HepG2 (cell line): Measurements from ENCODE around the gene UBE2L6. TPM values are rescaled to one million over a fixed set of nuclear protein-coding genes. Genes with fewer than 3 reads are reported as not detected.

Experiments
- BHLHE40 ChIP-seq: IDR thresholded peaks from 2 replicates; pipeline ENCODE4 v1.6.1; 2011; ENCODE audit warnings: low read length, improper control_type of control experiment
- CBX2 ChIP-seq, 2 experiments: fragments of 200-600 bp in 1 of 2; sonication (generic); formaldehyde crosslinking in 1 of 2; IDR thresholded peaks; 2 replicates each; pipeline versions ENCODE4 v1.7.0 to v1.8.1; 2018 to 2022; ENCODE audit warnings: low read depth in 2 of 2, low read length in 1 of 2, mild to moderate bottlenecking in 1 of 2, missing genetic modification reagents in 1 of 2
- KLF11 ChIP-seq: IDR thresholded peaks from 2 replicates; pipeline ENCODE4 v1.6.1; 2016; ENCODE audit warnings: missing compliant biosample characterization
- KLF16 ChIP-seq, 2 experiments: sonication (generic) in 1 of 2; formaldehyde crosslinking in 1 of 2; IDR thresholded peaks; 2 replicates each; pipeline versions ENCODE4 v1.6.1 to v1.8.0; 2016 to 2023; ENCODE audit warnings: missing genetic modification reagents in 2 of 2, missing compliant biosample characterization in 1 of 2
- MLLT10 ChIP-seq: sonication (generic); formaldehyde crosslinking; IDR thresholded peaks from 2 replicates; pipeline ENCODE4 v1.4.0; 2020; ENCODE audit warnings: missing genetic modification reagents
- PPARG ChIP-seq: conservative IDR thresholded peaks from 2 replicates; pipeline ENCODE4 v1.6.1; 2016; ENCODE audit warnings: missing biosample characterization, missing genetic modification reagents
- RARG ChIP-seq: sonication (generic); formaldehyde crosslinking; IDR thresholded peaks from 2 replicates; pipeline ENCODE4 v1.4.0; 2020; ENCODE audit warnings: low read depth, mild to moderate bottlenecking, missing genetic modification reagents
- REPIN1 ChIP-seq: sonication (generic); formaldehyde crosslinking; IDR thresholded peaks from 2 replicates; pipeline ENCODE4 v1.8.0; 2022; ENCODE audit warnings: missing genetic modification reagents, low read depth, mild to moderate bottlenecking, borderline replicate concordance
- RXRA ChIP-seq: sonication (generic); formaldehyde crosslinking; IDR thresholded peaks from 2 replicates; pipeline ENCODE4 v1.5.1; 2020; ENCODE audit warnings: missing genetic modification reagents
- SMYD3 ChIP-seq: sonication (generic); formaldehyde crosslinking; IDR thresholded peaks from 2 replicates; pipeline ENCODE4 v1.8.1; 2023; ENCODE audit warnings: mild to moderate bottlenecking, missing genetic modification reagents
- ZBTB7B ChIP-seq: sonication (generic); formaldehyde crosslinking; IDR thresholded peaks from 2 replicates; pipeline ENCODE4 v1.4.0; 2020; ENCODE audit warnings: missing genetic modification reagents
- ZNF552 ChIP-seq: sonication (generic); formaldehyde crosslinking; IDR thresholded peaks from 2 replicates; pipeline ENCODE4 v1.9.0; 2022; ENCODE audit warnings: missing genetic modification reagents, mild to moderate bottlenecking, borderline replicate concordance
- polyA plus RNA-seq, 8 experiments: library from polyadenylated mRNA; depleted of rRNA in 3 of 8; stranded (reverse) in 7 of 8; unstranded in 1 of 8; fragments of >200 nt; fragmentation: Illumina TruSeq in 4 of 8; extraction: Trizol in 4 of 8; gene quantifications; 2 replicates each; pipeline versions ENCODE4 v1.2.1 to v1.2.3, GENCODE V29; 2011 to 2016; ENCODE audit warnings: low read depth in 4 of 8, missing spikeins in 1 of 8, mixed read lengths in 1 of 8; ENCODE audit not compliant: insufficient read depth in 1 of 8
- total RNA-seq, 5 experiments: library from RNA; depleted of rRNA; stranded (reverse); fragments of >200 nt; fragmentation: Illumina TruSeq; extraction: Trizol; gene quantifications; 2 replicates each; pipeline ENCODE4 v1.2.3, GENCODE V29; 2016; ENCODE audit warnings: low read depth in 1 of 5
- TF ChIP-seq, protein P1 (sequence below): sonication (generic); formaldehyde crosslinking; IDR thresholded peaks from 2 replicates; pipeline ENCODE4 v1.5.0; 2020; ENCODE audit warnings: mild to moderate bottlenecking, missing genetic modification reagents
- TF ChIP-seq, protein P2 (sequence below): sonication (generic); formaldehyde crosslinking; IDR thresholded peaks from 2 replicates; pipeline ENCODE4 v1.4.0; 2020; ENCODE audit warnings: missing genetic modification reagents, borderline replicate concordance
- TF ChIP-seq, protein P3 (sequence below): sonication (generic); formaldehyde crosslinking; IDR thresholded peaks from 2 replicates; pipeline ENCODE4 v1.5.0; 2020; ENCODE audit warnings: missing genetic modification reagents
- TF ChIP-seq, protein P4 (sequence below): sonication (generic); formaldehyde crosslinking; IDR thresholded peaks from 2 replicates; pipeline ENCODE4 v1.8.1; 2023; ENCODE audit warnings: missing genetic modification reagents, inconsistent platforms, borderline replicate concordance
- TF ChIP-seq, protein P5 (sequence below): sonication (generic); formaldehyde crosslinking; IDR thresholded peaks from 2 replicates; pipeline ENCODE4 v1.4.0; 2020; ENCODE audit warnings: missing genetic modification reagents

Gene UBE2L6
- total and polyA plus RNA-seq, 2 of the 13 experiments (the other 11 are each of a cell fraction or from before 2014, with no cell fraction given): 30.3 to 30.4 TPM

DNA sequence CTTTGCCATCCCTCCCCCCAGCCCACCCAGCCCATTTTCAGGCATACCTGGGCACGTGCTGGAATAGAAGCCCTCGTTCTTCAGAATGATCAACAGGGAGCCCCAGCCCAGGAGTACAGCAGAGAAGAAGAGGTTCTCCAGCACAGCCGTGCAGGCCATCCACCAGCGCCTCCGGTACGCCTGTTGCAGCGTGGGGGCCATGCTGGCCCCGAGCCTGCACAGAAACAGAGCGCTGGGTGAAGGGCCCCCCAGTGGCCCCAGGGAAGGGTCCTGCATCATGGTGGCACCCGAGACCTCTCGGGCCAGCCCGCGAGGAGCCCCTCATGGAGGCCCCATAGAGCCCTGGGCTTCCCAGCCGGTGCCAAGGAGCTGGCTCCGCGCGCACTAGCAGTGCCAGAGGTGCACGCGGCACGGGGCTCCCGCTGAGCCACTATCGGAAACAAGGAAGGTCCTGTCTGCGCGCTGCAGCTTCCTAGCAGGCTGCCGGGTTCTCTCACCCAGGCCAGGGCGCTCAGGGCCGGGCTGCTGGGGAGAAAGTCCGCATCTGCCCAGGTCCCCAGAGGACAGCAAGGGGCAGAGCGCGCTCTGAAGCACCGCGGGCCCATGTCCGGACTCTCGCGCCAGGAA lies 53.4 kb downstream of the UBE2L6 start (continued):
- TF ChIP-seq, protein P1, sequence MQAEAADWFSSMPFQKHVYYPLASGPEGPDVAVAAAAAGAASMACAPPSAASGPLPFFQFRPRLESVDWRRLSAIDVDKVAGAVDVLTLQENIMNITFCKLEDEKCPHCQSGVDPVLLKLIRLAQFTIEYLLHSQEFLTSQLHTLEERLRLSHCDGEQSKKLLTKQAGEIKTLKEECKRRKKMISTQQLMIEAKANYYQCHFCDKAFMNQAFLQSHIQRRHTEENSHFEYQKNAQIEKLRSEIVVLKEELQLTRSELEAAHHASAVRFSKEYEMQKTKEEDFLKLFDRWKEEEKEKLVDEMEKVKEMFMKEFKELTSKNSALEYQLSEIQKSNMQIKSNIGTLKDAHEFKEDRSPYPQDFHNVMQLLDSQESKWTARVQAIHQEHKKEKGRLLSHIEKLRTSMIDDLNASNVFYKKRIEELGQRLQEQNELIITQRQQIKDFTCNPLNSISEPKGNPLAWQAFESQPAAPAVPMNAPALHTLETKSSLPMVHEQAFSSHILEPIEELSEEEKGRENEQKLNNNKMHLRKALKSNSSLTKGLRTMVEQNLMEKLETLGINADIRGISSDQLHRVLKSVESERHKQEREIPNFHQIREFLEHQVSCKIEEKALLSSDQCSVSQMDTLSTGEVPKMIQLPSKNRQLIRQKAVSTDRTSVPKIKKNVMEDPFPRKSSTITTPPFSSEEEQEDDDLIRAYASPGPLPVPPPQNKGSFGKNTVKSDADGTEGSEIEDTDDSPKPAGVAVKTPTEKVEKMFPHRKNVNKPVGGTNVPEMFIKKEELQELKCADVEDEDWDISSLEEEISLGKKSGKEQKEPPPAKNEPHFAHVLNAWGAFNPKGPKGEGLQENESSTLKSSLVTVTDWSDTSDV: no peak
- TF ChIP-seq, protein P2, sequence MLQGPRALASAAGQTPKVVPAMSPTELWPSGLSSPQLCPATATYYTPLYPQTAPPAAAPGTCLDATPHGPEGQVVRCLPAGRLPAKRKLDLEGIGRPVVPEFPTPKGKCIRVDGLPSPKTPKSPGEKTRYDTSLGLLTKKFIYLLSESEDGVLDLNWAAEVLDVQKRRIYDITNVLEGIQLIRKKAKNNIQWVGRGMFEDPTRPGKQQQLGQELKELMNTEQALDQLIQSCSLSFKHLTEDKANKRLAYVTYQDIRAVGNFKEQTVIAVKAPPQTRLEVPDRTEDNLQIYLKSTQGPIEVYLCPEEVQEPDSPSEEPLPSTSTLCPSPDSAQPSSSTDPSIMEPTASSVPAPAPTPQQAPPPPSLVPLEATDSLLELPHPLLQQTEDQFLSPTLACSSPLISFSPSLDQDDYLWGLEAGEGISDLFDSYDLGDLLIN (CRISPR knock-in tag): no peak
- no peak for TF ChIP-seq PPARG (CRISPR knock-in tag)
- TF ChIP-seq KLF16 (CRISPR knock-in tag; IDR thresholded peaks at IDR 0.05): no peak
- TF ChIP-seq, protein P3, sequence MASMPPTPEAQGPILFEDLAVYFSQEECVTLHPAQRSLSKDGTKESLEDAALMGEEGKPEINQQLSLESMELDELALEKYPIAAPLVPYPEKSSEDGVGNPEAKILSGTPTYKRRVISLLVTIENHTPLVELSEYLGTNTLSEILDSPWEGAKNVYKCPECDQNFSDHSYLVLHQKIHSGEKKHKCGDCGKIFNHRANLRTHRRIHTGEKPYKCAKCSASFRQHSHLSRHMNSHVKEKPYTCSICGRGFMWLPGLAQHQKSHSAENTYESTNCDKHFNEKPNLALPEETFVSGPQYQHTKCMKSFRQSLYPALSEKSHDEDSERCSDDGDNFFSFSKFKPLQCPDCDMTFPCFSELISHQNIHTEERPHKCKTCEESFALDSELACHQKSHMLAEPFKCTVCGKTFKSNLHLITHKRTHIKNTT (CRISPR knock-in tag): no peak
- TF ChIP-seq KLF11 (CRISPR knock-in tag): no peak
- TF ChIP-seq, protein P4, sequence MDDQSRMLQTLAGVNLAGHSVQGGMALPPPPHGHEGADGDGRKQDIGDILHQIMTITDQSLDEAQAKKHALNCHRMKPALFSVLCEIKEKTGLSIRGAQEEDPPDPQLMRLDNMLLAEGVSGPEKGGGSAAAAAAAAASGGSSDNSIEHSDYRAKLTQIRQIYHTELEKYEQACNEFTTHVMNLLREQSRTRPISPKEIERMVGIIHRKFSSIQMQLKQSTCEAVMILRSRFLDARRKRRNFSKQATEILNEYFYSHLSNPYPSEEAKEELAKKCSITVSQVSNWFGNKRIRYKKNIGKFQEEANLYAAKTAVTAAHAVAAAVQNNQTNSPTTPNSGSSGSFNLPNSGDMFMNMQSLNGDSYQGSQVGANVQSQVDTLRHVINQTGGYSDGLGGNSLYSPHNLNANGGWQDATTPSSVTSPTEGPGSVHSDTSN (CRISPR knock-in tag): no peak
- TF ChIP-seq REPIN1 (CRISPR knock-in tag): no peak
- no peak for TF ChIP-seq SMYD3
- TF ChIP-seq RARG (CRISPR knock-in tag): no peak
- TF ChIP-seq, protein P5, sequence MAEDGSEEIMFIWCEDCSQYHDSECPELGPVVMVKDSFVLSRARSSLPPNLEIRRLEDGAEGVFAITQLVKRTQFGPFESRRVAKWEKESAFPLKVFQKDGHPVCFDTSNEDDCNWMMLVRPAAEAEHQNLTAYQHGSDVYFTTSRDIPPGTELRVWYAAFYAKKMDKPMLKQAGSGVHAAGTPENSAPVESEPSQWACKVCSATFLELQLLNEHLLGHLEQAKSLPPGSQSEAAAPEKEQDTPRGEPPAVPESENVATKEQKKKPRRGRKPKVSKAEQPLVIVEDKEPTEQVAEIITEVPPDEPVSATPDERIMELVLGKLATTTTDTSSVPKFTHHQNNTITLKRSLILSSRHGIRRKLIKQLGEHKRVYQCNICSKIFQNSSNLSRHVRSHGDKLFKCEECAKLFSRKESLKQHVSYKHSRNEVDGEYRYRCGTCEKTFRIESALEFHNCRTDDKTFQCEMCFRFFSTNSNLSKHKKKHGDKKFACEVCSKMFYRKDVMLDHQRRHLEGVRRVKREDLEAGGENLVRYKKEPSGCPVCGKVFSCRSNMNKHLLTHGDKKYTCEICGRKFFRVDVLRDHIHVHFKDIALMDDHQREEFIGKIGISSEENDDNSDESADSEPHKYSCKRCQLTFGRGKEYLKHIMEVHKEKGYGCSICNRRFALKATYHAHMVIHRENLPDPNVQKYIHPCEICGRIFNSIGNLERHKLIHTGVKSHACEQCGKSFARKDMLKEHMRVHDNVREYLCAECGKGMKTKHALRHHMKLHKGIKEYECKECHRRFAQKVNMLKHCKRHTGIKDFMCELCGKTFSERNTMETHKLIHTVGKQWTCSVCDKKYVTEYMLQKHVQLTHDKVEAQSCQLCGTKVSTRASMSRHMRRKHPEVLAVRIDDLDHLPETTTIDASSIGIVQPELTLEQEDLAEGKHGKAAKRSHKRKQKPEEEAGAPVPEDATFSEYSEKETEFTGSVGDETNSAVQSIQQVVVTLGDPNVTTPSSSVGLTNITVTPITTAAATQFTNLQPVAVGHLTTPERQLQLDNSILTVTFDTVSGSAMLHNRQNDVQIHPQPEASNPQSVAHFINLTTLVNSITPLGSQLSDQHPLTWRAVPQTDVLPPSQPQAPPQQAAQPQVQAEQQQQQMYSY (CRISPR knock-in tag): no peak
- TF ChIP-seq MLLT10 (CRISPR knock-in tag): no peak
- TF ChIP-seq BHLHE40: no peak
- 0 out of 2 replicates have a peak, but pooled peaks have one; percentile 16 for TF ChIP-seq ZNF552
- TF ChIP-seq CBX2 (IDR thresholded peaks at IDR 0.05; ENCODE audit: low read depth, low read length): no peak
- TF ChIP-seq CBX2 (CRISPR knock-in tag; IDR thresholded peaks at IDR 0.05; ENCODE audit: low read depth): no peak
- no peak for TF ChIP-seq RXRA (CRISPR knock-in tag)
- no peak for TF ChIP-seq ZBTB7B (CRISPR knock-in tag)
